ENCODE measurements around the gene CALU.

The CALU gene

DNA sequence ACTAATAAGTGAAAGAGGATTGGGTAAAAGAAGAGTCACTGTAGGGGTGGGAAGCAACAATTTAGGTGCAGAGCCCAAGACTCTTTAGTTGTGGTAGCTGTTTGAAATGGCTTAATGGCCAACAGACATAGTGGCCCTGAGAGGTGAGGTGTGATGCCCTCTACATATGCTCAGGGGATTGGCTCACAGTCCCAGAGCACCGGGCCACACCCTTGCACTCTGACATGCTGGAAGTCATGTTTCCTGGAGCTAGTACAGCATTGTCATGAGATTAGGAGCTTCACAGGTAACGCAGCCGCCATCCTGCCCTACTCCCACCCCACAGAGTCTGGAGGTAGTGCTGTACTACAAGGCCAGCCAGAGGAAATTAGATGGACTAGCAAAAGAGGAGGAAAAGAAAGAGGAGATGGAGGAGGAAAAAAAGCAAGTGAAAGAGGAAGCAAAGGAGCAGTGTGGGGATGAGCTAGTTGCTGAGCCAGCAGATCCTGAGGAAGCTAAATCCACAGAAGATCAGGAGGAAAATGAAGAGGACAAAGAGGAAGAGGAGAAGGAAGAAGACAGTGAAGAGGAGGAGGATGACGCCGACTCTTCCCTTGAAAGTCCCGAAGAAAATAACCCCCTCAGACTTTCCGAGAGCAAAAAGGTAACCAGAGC lies 76.3 kb downstream of the CALU start:
- Histone ChIP-seq H3K9me3 (ENCODE audit: control insufficient read depth, insufficient read depth, low read depth, low read length) (no peaks in the 10 kb centered on the region), H3K4me1 (ENCODE audit: control insufficient read depth, insufficient read depth, low read length) (no peaks in the 10 kb centered on the region), H3K36me3 (ENCODE audit: control insufficient read depth in 2 of 2, insufficient read depth in 1 of 2, low read length in 2 of 2) (peaks cover 0 to 10% of the 10 kb centered on the region in 2 experiments; a peak in 1 of 3 replicates), H3K27ac (ENCODE audit: extremely low read depth, low read depth, low read length) (no peak overlapping the region), H3K4me3 (ENCODE audit: low read depth, low read length) (no peak overlapping the region)
- ChIA-PET POLR2A (no interaction called here), CTCF (no interaction called here)
- TF ChIP-seq PRDM1 (tag by site-specific recombination; IDR thresholded peaks at IDR 0.05): 0 out of 2 replicates have a peak, but pooled peaks have one; percentile 0
- TF ChIP-seq, protein P1, sequence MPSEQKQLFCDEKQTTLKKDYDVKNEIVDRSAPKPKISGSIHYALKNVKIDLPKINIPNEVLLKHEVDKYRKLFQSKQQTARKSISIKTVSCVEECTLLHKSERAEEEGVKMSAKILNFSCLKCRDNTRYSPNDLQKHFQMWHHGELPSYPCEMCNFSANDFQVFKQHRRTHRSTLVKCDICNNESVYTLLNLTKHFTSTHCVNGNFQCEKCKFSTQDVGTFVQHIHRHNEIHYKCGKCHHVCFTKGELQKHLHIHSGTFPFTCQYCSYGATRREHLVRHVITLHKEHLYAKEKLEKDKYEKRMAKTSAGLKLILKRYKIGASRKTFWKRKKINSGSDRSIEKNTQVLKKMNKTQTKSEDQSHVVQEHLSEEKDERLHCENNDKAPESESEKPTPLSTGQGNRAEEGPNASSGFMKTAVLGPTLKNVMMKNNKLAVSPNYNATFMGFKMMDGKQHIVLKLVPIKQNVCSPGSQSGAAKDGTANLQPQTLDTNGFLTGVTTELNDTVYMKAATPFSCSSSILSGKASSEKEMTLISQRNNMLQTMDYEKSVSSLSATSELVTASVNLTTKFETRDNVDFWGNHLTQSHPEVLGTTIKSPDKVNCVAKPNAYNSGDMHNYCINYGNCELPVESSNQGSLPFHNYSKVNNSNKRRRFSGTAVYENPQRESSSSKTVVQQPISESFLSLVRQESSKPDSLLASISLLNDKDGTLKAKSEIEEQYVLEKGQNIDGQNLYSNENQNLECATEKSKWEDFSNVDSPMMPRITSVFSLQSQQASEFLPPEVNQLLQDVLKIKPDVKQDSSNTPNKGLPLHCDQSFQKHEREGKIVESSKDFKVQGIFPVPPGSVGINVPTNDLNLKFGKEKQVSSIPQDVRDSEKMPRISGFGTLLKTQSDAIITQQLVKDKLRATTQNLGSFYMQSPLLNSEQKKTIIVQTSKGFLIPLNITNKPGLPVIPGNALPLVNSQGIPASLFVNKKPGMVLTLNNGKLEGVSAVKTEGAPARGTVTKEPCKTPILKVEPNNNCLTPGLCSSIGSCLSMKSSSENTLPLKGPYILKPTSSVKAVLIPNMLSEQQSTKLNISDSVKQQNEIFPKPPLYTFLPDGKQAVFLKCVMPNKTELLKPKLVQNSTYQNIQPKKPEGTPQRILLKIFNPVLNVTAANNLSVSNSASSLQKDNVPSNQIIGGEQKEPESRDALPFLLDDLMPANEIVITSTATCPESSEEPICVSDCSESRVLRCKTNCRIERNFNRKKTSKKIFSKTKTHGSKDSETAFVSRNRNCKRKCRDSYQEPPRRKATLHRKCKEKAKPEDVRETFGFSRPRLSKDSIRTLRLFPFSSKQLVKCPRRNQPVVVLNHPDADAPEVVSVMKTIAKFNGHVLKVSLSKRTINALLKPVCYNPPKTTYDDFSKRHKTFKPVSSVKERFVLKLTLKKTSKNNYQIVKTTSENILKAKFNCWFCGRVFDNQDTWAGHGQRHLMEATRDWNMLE (tag by site-specific recombination; conservative IDR thresholded peaks at IDR 0.05; ENCODE audit: low read depth): no peak

DNA sequence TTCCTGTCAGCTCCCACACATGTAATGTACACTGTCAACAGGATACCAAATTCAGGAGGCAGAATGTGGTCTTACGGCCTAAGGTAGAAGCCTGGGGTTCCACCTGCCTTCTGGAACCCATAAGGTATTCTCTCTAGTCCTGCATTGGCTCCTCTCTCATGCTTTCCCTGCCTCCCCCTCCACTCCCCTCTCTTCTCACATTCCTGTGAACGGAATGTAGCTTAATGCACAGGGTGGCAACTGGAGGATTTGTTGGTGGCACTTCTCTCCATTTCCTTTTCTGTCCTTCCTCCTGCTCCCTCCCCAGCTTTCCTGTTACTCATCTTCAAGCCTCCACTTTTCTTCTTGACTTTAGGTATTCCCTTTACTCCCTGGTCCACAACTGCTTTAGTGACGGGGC lies 79.5 kb downstream of the CALU start:
- ChIA-PET CTCF (interaction anchor here (0.6 to 1.5 kb wide), 4 partner anchors 12 to 65 kb away, joined by 3 to 4 read pairs (median 4); no protein-coding TSS in a partner anchor), POLR2A (no interaction called here)
- TF ChIP-seq ZNF2 (tag by site-specific recombination; IDR thresholded peaks at IDR 0.05) (no peak), ZNF530 (tag by site-specific recombination; IDR thresholded peaks at IDR 0.05; ENCODE audit: low read depth) (no peak), ZNF175 (tag by site-specific recombination; IDR thresholded peaks at IDR 0.05) (no peak), ZNF596 (tag by site-specific recombination; IDR thresholded peaks at IDR 0.05) (no peak), ZNF558 (tag by site-specific recombination; IDR thresholded peaks at IDR 0.05) (no peak), ZNF223 (tag by site-specific recombination; IDR thresholded peaks at IDR 0.05) (no peak), KLF10 (tag by site-specific recombination; IDR thresholded peaks at IDR 0.05) (no peak), ZNF211 (tag by site-specific recombination; IDR thresholded peaks at IDR 0.05; ENCODE audit: low read depth) (no peak), ZBTB7A (tag by site-specific recombination; IDR thresholded peaks at IDR 0.05; ENCODE audit: low read depth) (no peak), ZNF24 (tag by site-specific recombination; IDR thresholded peaks at IDR 0.05) (no peak), ZNF302 (tag by site-specific recombination; IDR thresholded peaks at IDR 0.05; ENCODE audit: low read depth) (no peak), ZBTB21 (tag by site-specific recombination; IDR thresholded peaks at IDR 0.05) (no peak), ZNF248 (tag by site-specific recombination; IDR thresholded peaks at IDR 0.05) (no peak), ZNF830 (tag by site-specific recombination; IDR thresholded peaks at IDR 0.05; ENCODE audit: low read depth) (no peak), SETDB1 (IDR thresholded peaks at IDR 0.05; ENCODE audit: insufficient read length, low read length) (no peak), ZNF10 (tag by site-specific recombination; IDR thresholded peaks at IDR 0.05) (no peak), EGR2 (tag by site-specific recombination; IDR thresholded peaks at IDR 0.05; ENCODE audit: low read depth) (no peak), ZFP69B (tag by site-specific recombination; IDR thresholded peaks at IDR 0.05) (no peak)
- TF ChIP-seq, protein P2, sequence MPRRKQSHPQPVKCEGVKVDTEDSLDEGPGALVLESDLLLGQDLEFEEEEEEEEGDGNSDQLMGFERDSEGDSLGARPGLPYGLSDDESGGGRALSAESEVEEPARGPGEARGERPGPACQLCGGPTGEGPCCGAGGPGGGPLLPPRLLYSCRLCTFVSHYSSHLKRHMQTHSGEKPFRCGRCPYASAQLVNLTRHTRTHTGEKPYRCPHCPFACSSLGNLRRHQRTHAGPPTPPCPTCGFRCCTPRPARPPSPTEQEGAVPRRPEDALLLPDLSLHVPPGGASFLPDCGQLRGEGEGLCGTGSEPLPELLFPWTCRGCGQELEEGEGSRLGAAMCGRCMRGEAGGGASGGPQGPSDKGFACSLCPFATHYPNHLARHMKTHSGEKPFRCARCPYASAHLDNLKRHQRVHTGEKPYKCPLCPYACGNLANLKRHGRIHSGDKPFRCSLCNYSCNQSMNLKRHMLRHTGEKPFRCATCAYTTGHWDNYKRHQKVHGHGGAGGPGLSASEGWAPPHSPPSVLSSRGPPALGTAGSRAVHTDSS (tag by site-specific recombination; IDR thresholded peaks at IDR 0.05): no peak
- TF ChIP-seq, protein P3, sequence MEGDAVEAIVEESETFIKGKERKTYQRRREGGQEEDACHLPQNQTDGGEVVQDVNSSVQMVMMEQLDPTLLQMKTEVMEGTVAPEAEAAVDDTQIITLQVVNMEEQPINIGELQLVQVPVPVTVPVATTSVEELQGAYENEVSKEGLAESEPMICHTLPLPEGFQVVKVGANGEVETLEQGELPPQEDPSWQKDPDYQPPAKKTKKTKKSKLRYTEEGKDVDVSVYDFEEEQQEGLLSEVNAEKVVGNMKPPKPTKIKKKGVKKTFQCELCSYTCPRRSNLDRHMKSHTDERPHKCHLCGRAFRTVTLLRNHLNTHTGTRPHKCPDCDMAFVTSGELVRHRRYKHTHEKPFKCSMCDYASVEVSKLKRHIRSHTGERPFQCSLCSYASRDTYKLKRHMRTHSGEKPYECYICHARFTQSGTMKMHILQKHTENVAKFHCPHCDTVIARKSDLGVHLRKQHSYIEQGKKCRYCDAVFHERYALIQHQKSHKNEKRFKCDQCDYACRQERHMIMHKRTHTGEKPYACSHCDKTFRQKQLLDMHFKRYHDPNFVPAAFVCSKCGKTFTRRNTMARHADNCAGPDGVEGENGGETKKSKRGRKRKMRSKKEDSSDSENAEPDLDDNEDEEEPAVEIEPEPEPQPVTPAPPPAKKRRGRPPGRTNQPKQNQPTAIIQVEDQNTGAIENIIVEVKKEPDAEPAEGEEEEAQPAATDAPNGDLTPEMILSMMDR (tag by site-specific recombination; IDR thresholded peaks at IDR 0.05): no peak

More for the DNA sequence above, 79.5 kb downstream of the CALU start:
- H3K27ac ChIP-seq (ENCODE audit: extremely low read depth, low read depth, low read length): no peak overlapping the region
- H3K4me1 ChIP-seq (ENCODE audit: control insufficient read depth, insufficient read depth, low read length): no peaks in the 10 kb centered on the region
- no peak overlapping the region for H3K4me3 ChIP-seq (ENCODE audit: low read depth, low read length)
- no peaks in the 10 kb centered on the region for H3K9me3 ChIP-seq (ENCODE audit: control insufficient read depth, insufficient read depth, low read depth, low read length)
- no peaks in the 10 kb centered on the region for H3K36me3 ChIP-seq (ENCODE audit: control insufficient read depth in 2 of 2, insufficient read depth in 1 of 2, low read length in 2 of 2)
